Astrocyte (in vitro differentiated cells and primary cell): ENCODE results near the gene IPPK.

Source experiments
- CTCF ChIP-seq: IDR thresholded peaks from 2 replicates; pipeline ENCODE4 v1.5.1; 2011; ENCODE audit warnings: low read depth, mild to moderate bottlenecking, inconsistent platforms, low read length, moderate library complexity; ENCODE audit not compliant: insufficient read depth
- EZH2 ChIP-seq: IDR thresholded peaks from 2 replicates; pipeline ENCODE4 v1.6.1; 2012; ENCODE audit warnings: mild to moderate bottlenecking, low read length, inconsistent platforms; ENCODE audit not compliant: insufficient read depth

- TF ChIP-seq EZH2 (no peak), CTCF (no peak)
Measured at GRCh38 chr9:92668746-92669526, 995 bp downstream of the IPPK start.
